C1 segment of cervical spinal cord (tissue), 14 donors: ENCODE results near the gene YIF1A.
A peak's percentile ranks its signal among the peaks of the same experiment; 100 is the strongest.
"Not testable (repeated sequence)": the region's sequence is repeated elsewhere in the genome, so short reads cannot be mapped to it uniquely, and the experiment has no call there.

Source experiments
- DNase-seq, 14 donors: peaks; one replicate each; lab custom pipeline; 2025; lab: John Stamatoyannopoulos, UW

Gene YIF1A

DNA sequence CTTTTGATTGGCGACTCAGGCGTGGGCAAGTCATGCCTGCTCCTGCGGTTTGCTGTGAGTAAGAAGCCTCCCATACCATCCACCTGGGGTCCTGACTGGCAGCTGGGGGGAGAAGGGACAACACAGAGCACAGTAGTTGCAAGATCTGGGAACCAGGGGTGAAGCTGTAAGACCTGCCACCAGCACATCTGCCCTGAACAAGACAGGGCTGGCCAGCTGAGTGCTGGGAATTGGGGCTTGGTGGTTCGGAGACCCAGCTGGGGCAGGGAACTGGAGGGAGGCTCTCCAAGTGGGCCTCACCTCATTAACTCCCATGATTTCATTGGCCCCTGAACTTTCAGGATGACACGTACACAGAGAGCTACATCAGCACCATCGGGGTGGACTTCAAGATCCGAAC, 17.1 kb downstream of the YIF1A start:
- DNase-seq: no peak

DNA sequence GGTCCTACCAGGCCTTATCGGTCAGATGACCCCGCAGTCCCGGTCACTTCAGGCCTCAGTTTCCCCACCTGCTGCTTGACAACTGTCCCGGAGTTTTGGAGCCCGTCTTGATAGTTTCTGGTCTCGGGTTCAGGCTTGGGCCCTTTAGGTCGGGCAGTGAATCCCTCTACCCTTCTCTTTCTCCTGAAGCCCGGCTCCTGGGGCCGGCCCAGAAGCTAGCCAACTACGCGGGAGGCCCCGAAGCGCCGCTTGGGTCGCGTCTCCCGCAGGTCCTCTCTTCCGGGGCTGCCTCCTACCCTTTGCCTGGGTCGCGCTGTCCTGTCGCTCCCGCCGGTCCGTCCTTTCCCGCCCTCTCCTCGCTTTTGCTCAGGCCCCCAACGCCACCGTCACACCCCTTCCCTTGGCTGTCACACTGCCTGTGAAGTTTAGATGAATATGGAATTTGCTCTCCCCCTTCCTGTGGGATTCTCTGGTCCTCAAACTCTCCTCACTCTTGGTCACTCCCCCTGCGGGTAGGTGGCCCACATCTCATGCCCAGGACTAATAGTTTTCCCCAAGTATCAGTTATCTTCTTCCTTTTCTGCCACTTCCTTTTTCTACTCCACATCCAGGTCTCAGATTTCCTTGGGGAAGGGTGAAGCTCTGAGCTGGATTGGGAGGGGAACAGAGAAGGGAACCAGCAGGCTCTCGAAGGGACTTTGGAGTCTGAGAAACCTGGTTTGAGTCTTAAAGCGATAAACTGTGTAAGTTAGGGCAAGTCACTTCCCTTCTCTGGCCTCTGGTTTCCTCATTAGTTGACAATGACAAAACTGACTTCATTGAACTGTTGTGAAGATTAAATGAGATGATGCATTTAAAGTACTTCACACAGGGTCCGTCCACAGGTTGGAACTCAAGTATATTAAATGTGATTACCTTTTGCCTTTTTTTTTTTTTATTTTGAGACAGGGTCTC, 19.7 kb downstream of the YIF1A start:
- DNase-seq: peak in 2 of 14 donors; percentile 68 to 70

DNA sequence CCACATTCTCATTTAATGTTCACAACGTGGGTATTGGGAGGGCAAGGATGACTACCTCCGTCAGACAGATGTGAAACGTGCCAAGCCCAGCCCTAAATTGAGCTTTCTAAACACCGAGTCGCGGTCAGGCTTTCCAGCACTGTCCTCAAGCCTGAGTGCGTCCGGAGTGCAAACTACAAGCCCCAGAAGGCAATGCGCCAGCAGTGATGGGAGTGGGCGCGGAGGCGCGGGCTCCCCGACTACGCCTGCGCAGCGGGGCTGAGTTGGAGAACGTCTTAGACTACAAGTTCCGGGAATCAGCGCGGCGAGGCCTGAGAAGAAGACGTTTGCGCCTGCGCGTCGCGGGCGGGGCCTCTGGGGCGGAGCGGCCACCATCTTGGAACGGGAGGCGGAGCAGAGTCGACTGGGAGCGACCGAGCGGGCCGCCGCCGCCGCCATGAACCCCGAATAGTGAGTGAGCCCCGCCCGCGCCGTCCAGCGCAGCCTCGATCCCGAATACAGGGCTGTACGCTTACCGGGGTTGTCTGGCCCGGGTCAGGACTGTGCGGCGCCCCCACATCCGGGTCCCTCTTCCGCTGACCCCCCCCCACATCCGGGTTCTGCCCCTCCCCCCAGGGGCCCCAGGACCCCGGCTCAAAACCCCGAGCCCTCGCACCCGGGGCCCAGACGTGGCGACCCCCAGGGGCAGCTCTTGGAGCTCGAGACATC, 20.5 kb downstream of the YIF1A start, which contains the start of gene RAB1B:
Gene RAB1B (plus strand): TSS at position 396 of the 708 bp plus-strand sequence. CDS start 41 bp downstream, at position 437.
- DNase-seq: peak; percentile 93 to 100 (median 99)

DNA sequence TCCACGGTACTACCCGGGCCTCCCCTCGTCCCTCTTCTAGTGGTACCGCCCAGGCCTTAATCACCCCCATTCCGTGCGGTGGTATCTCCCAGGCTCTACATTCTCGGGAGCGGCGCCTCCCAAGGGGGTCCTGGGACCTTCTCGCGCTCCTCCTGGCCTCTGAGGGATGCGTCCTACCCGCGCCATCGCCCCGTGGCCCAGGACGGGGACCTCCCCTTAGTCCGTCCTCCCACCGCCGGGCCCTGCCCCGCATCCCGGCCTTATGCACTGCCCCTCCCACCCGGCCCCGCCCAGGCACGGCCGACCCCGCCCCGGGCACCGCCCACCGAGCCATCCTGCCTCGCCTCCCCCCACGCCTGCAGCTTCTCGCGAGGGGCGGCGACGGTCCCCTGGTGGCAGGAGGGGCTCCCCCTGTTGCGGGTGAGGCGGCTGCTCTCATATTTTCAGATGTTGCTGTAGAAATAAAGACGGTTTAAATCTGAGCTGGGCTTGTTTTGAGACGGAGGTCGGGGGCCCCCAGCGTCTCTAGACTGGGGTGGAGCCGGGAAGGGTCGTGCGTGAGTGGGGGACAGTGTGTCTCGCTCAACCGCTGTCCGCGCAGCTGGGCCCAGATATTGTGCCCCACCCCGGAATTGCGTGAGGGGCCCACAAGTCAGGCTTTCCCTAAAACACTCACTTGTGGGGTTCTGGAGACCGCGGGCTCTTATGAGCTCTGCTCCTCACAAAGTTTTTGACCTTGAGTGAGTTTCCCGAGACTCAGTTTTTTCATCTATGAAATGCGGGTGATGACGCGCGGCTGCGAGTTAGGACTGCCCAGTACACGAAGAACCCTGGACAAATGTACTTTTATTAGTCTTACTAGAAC, 21.3 kb downstream of the YIF1A start:
- DNase-seq: peak; percentile 40 to 92 (median 84)

DNA sequence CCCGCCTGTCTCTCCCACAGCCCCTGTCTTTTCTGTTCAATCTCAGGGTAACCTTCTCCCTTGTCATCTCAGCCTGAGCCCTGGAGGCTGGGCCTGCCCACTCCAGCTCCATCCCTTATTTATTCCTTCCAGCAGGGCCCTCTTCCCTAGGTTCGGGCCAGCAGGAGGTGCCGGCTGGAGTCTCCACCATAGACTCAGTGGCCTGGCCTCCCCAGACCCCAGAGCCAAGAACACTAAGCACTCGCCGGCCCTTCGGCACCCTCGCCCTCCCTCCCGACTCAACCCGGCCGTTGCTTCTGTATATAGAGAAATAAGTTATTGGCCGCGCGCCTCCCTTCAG, 21.9 kb downstream of the YIF1A start:
- DNase-seq: no peak

DNA sequence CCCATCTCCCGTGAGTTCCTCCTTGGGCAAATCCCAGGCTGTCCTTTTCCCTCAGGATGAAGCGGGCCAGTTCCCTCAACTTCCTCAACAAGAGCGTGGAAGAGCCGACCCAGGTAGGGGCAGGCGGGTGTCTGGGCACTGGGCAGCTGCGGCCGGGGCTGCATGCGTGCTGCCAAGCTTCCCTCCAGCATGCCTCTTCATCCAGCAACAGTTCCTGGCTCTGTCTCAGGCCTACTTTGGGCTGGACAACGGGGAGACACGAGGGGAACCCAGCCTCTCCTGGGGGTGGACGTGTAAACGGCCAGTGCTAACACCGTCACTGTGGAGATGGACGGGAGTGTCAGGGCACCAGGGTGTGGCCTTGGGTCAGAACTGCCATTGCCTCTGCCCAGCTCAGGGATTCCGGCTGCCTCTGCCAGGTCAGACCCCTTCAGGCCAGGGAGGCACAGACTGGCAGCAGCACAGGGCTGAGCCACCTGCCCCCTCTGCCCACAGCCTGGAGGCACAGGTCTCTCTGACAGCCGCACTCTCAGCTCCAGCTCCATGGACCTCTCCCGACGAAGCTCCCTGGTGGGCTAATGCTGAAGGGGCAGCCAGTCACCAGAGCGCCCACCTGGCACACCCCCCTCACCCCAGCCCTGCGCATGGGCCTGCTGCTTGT, 22.4 kb downstream of the YIF1A start:
- peak in 1 of 14 donors; percentile 50 for DNase-seq

DNA sequence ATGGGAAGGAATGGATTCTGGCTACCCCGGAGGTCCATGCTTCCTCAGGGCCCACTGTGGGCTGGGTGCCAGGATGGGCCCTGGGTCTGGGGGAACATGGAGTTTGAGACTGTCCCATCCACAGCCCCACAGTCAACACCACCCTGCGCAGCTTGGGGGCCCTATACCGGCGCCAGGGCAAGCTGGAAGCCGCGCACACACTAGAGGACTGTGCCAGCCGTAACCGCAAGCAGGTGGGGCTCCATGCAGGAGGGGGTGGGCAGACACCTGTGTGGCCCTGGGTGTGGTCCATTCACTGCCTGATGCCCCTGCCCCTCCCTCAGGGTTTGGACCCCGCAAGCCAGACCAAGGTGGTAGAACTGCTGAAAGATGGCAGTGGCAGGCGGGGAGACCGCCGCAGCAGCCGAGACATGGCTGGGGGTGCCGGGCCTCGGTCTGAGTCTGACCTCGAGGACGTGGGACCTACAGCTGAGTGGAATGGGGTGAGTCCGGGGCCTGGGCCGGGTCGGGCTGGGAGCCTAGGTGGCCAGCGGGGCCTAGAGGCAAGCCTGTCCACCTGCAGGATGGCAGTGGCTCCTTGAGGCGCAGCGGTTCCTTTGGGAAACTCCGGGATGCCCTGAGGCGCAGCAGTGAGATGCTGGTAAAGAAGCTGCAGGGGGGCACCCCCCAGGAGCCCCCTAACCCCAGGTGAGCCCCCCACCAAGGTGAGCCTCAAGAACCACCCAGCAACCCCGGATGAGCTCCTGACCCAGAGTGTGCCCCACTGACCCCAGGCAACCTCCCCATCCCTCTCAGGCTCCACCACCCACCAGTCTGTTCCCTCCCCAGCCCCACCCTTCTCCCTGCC, 23.2 kb downstream of the YIF1A start:
- no peak for DNase-seq

DNA sequence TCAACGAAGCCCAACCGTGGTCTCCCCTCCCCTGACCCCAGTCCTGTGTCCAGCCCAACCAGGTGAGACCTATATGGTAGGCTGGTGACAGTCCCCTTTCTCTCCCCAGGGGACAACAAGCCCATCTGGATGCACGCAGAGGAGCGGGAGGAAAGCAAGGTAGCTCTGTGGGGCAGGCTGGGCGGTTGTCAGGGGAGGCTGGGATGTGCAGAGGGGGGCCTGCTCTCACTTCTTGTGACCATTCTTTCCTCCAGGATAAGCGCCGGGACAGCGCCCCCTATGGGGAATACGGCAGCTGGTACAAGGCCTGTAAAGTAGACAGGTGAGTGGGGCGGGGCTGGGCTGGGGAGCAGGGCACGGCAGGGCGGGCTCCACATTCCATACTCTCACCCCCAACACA, 24.0 kb downstream of the YIF1A start:
- no peak for DNase-seq

DNA sequence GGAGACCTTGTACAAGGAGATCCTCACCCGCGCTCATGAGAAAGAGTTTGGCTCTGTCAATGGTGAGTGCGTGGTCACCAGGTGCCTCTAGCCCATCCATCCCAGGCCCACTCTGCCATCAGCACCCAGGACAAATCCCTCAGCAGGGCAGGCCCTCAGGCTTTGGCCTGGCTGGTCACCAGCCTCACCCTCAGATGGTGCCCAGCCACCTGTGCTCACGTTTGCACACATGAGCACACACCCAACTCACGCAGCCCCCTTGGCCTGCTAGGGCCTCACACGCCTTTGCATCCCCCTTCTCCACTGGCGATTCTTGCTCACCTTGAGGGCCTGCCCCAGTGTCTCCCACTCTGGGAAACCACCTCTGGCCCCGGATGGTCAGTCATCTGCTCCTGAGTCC, 24.6 kb downstream of the YIF1A start:
- no peak for DNase-seq

DNA sequence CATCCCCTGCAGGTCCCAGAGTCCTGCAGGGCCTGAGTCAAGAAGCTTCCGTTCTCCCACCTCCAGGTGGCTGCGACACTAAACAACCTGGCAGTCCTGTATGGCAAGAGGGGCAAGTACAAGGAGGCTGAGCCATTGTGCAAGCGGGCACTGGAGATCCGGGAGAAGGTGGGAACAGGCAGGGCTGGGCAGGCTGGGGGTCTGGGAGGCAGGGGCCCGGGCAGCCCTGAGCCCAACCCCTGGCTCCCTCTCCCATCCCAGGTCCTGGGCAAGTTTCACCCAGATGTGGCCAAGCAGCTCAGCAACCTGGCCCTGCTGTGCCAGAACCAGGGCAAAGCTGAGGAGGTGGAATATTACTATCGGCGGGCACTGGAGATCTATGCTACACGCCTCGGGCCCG, 25.2 kb downstream of the YIF1A start:
- no peak for DNase-seq

DNA sequence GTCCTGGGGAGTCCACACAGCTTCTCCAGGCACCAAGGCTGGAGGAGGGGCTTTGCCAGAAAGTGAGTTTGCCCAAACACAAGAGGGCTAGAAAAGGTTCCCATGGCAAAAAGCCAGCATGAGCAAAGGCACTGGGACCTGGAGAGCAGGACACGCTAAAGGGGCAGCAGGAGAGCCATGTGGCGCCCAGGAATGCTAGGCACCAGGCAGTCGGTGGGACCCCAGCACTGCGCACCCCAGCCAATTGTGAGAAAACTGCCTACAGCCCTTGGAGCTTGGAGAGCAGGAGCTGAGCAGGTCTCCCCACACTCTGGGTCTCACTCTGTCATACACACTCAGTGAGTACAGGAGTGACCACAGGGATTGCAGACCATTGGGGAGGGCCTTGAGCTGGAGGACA, 25.7 kb downstream of the YIF1A start:
- DNase-seq: no peak

DNA sequence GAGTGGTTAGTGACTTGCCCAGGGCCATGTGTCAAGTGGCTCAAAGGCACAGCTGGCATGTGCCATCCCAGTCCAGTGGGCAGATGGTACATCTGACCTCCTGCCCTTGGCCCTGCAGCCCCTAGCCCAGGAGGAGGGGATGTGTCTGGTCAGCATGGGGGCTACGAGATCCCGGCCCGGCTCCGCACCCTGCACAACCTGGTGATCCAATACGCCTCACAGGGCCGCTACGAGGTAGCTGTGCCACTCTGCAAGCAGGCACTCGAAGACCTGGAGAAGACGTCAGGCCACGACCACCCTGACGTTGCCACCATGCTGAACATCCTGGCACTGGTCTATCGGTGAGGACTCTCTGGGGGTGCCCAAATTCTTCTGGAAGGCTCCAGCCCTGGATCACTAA, 26.2 kb downstream of the YIF1A start:
- DNase-seq: no peak

DNA sequence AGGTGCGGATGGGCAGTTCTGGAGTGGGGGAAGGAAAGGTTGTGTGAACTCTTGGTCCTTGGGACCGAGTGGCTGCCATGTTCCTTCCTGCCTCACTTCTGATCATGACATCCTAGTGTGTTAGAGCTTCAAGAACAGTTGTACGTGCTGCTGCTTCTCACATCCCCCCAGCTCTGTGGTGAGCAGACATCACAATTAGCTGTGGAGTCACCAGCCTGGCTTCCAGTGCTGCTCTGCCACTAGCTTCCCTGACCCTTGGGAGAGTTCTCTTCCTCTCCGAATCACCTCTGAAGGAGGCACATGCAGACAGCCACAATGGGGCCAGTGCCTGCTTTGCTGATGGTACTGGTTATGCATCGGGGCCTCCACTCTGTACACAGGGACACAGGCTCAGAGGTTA, 26.8 kb downstream of the YIF1A start:
- DNase-seq: no peak

DNA sequence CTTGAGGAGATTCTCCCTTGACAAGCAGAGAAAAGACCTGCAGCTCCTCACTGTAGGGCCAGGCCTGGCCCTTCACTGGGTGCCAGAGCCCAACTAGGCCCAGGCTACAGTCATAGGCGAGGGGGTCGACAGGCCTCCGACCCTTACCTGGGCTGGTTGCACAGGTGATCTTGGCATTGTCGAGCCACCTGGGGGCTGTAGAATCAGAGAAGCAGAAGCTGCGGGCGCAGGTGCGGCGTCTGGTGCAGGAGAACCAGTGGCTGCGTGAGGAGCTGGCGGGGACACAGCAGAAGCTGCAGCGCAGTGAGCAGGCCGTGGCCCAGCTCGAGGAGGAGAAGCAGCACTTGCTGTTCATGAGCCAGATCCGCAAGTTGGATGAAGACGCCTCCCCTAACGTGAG, 27.4 kb downstream of the YIF1A start:
- DNase-seq: no peak

DNA sequence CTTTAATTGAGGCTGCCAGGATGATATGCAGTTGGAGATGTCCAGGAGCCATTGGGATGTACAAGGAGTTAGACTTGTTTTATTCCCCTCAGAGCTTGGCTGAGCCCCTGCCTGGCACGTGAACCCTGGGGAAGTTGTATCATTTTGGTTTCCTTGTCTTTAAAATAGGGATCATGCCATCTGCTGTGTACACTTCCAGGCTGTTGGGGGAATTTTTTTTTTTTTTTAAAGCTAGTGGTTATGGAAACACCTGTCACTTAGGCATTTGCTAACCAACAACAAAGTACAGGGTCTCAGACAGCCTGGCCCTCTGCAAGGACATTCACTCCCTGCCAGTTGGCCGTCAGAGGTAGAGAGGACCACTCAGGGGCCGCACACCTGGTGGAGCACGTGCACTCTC, 29.0 kb downstream of the YIF1A start:
- DNase-seq: no peak

DNA sequence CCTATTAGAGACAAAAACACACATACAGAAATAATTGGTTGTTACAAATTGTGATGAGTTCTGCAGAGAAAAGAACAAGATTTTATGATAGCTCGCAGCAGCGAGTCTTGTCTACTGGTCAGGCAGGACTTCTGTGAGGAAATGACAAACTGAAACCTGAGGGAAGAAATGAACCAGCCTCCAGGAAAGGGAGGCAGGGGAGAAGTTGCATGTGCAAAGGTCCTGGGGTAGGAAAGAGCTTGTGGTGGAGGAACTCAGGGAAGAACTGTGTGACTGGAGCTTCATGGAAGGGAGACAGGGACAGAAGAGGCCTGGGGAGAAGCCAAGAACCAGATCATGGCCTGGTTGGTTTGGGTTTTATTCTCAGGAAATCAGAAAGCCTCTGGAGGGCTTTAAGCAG, 29.7 kb downstream of the YIF1A start:
- no peak for DNase-seq

DNA sequence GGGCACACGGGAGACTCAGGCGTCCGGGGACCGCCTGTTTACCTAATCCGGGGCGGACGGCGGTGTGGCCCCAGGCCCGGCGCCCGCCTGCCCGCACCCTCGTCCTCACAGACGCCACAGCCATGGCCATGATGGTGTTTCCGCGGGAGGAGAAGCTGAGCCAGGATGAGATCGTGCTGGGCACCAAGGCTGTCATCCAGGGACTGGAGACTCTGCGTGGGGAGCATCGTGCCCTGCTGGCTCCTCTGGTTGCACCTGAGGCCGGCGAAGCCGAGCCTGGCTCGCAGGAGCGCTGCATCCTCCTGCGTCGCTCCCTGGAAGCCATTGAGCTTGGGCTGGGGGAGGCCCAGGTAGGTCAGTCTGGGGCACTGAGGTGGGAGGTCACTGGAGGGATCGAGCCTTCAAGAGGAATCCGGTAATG, 30.5 kb downstream of the YIF1A start:
- no peak for DNase-seq

DNA sequence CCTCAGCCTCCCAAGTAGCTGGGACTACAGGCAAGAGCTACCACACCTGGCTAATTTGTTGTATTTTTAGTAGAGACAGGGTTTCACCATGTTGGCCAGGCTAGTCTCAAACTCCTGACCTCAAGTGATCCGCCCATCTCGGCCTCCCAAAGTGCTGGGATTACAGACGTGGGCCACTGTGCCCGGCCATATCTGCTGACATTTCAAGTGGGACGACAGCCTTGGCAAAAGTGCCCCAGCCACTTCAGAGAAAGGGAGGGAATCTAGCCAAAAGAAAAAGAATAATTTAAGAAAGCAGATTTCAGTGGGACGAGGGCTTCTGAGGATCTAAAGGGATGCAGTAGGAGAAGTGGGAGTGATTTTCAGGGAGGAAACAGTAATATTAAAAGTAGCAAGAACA, 35.9 kb downstream of the YIF1A start:
- not testable (repeated sequence) for DNase-seq

DNA sequence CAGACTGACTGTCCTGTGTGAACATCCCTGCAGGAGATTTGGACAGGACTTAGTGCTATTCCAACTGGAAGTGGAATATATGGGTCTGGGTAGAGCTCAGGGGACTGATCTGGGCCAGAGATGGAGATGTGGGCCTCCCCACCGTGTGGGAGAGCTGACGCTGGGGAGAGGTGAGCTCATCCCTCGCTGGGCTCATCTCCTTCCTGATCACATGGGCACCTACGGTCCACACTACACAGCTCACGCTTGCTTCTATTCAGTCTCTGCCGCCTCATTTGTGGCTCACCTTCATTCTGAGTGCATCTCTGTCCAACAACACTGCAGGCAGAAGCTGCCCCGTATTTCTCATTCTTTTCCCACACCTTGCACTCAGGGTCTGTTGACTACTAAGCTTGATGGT, 37.1 kb downstream of the YIF1A start:
- DNase-seq: peak in 1 of 14 donors; percentile 41

DNA sequence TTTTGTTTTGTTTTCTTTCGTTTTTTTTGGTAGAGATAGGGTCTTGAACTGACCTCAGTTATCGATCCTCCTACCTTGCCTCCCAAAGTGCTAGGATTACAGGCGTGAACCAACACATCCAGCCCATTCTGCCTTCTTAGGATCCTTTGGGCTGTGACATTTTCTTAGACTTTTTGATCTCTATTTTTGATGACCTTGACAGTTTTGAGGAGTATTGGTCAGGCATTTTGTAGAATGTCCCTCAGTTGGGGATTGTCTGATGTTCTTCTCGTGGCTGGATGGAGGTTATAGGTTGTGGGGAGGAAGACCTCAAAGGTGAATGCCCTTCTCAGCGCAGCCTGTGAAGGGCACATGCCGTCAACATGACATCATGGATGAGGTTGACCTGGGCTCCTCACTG, 40.0 kb downstream of the YIF1A start:
- no peak for DNase-seq
